Progenitor cell of endocrine pancreas (in vitro differentiated cells): ENCODE measurements around the gene MTFR2. TPM values are rescaled to one million over a fixed set of nuclear protein-coding genes. Genes with fewer than 3 reads are reported as not detected.
"Not testable (repeated sequence)": the region's sequence is repeated elsewhere in the genome, so short reads cannot be mapped to it uniquely, and the experiment has no call there.

Experiments used
- DNase-seq: peaks from one replicate; pipeline ENCODE4 v3.0.0; 2021; ENCODE audit warnings: low spot score; ENCODE audit not compliant: unreplicated experiment
- H3K27ac Mint-ChIP-seq: 2 replicates; pipeline ENCODE4 v1.8.0; 2021; ENCODE audit warnings: mild to moderate bottlenecking, moderate library complexity, mixed read lengths
- H3K27me3 Mint-ChIP-seq: 2 replicates; pipeline ENCODE4 v1.8.0; 2021; ENCODE audit warnings: mixed read lengths
- H3K36me3 Mint-ChIP-seq: 2 replicates; pipeline ENCODE4 v1.8.0; 2022; ENCODE audit warnings: mixed read lengths; ENCODE audit not compliant: insufficient read depth
- H3K4me1 Mint-ChIP-seq: 2 replicates; pipeline ENCODE4 v1.8.0; 2021; ENCODE audit warnings: low read depth, mixed read lengths
- H3K4me3 Mint-ChIP-seq: 2 replicates; pipeline ENCODE4 v1.8.0; 2021; ENCODE audit warnings: low read depth, mild to moderate bottlenecking, moderate library complexity, mixed read lengths
- H3K9me3 Mint-ChIP-seq: 2 replicates; pipeline ENCODE4 v1.8.0; 2021; ENCODE audit warnings: low read depth, mixed read lengths
- CTCF ChIP-seq: fragments of 200-600 bp; sonication (generic); IDR thresholded peaks from one replicate; pipeline ENCODE4 v1.5.0; 2021; ENCODE audit warnings: antibody characterized with exemption, mild to moderate bottlenecking; ENCODE audit not compliant: unreplicated experiment
- total RNA-seq: library from RNA; stranded (reverse); gene quantifications from 2 replicates; pipeline ENCODE4 v1.2.1, GENCODE V29; 2021

The MTFR2 gene
- total RNA-seq, 1 donor from 2014 or later = 3.8 TPM

GRCh38 chr6:136226674-136227377, 23.3 kb downstream of the MTFR2 start:
- H3K36me3 Mint-ChIP-seq = no peaks in the 10 kb centered on the region

GRCh38 chr6:136226027-136226673, 24.0 kb downstream of the MTFR2 start:
- Mint-ChIP-seq H3K27ac (no peak overlapping the region), H3K27me3 (no peaks in the 10 kb centered on the region), H3K4me3 (no peak overlapping the region), H3K4me1 (peaks cover 1% of the 10 kb centered on the region), H3K36me3 (no peaks in the 10 kb centered on the region), H3K9me3 (peaks cover 14% of the 10 kb centered on the region)
- peak; percentile 100 for TF ChIP-seq CTCF
- DNase-seq = peak; percentile 25

More at GRCh38 chr6:136226674-136227377, 23.3 kb downstream of the MTFR2 start:
- H3K27ac Mint-ChIP-seq = no peak overlapping the region
- no peak overlapping the region for H3K4me3 Mint-ChIP-seq
- no peaks in the 10 kb centered on the region for H3K27me3 Mint-ChIP-seq
- no peak for TF ChIP-seq CTCF
- no peak for DNase-seq
- H3K4me1 Mint-ChIP-seq = peaks cover 1% of the 10 kb centered on the region
- peaks cover 11% of the 10 kb centered on the region for H3K9me3 Mint-ChIP-seq

- no peak for TF ChIP-seq CTCF
- Mint-ChIP-seq H3K27ac (no peak overlapping the region), H3K4me1 (no peaks in the 10 kb centered on the region), H3K27me3 (no peaks in the 10 kb centered on the region), H3K36me3 (no peaks in the 10 kb centered on the region), H3K9me3 (peaks cover 14% of the 10 kb centered on the region), H3K4me3 (no peak overlapping the region)
- DNase-seq = no peak
These were observed 24.6 kb downstream of the MTFR2 start for GRCh38 chr6:136225496-136225895.

DNA sequence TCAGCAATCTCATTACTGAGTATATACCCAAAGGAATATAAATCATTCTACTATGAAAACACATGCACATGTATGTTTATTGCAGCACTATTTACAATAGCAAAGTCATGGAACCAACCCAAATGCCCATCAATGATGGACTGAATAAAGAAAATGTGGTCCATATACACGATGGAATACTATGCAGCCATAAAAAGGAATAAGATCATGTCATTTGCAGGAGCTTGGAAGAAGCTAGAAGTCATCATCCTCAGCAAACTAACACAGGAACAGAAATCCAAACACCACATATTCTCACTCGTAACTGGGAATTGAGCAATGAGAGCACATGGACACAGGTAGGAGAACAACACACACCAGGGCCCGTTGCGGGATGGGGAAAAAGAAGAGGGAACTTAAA, 25.1 kb downstream of the MTFR2 start:
- H3K4me1 Mint-ChIP-seq, H3K27ac Mint-ChIP-seq, H3K4me3 Mint-ChIP-seq, DNase-seq, H3K36me3 Mint-ChIP-seq, H3K27me3 Mint-ChIP-seq: not testable (repeated sequence)
- peaks cover 16% of the 10 kb centered on the region for H3K9me3 Mint-ChIP-seq

DNA sequence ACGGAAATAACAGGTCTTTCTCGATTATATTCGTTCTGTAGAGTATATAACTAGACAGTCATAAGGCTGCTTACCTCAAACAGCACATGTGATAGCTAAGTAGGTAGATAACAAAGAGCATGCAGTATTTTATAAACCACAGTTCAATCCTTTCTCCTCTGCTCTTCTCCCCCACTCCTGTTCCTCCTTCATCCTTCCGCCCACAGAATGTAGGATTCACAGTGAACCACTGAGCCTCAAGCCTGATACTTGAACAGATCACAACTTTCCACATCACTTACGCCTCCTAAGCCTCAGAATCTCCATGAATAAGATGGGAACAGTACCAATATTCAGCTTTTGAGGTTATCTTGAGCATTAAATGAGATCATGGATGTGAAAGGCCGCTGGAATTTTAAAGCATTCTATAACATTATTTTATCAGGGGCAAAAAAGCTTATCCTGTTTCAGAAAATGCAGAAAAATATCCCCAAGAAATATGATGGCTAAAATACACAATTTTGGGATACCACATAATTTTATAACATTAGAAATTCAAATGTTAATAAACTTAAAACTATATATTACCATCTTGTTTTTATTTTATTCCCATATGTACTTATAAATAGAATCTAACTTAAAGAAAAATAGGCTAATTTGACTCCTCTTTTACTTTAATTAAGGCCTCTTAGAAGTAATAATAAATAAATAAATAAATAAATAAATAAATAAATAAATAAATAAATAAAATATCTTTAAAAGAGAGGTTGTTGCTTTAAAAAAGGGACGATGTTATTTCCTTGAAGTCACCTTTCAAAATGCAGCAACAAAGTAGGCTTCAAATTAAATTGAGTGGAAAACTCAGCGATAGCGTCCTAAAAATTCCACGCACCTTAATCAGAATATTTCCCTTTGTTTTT, 33.4 kb downstream of the MTFR2 start:
- Mint-ChIP-seq H3K4me1 (no peaks in the 10 kb centered on the region), H3K9me3 (peaks cover 5% of the 10 kb centered on the region), H3K27me3 (no peaks in the 10 kb centered on the region), H3K36me3 (no peaks in the 10 kb centered on the region), H3K4me3 (no peak overlapping the region), H3K27ac (no peak overlapping the region)
- TF ChIP-seq CTCF = no peak
- DNase-seq = no peak
